ENCODE results near the gene LMBR1. TPM values are rescaled to one million over a fixed set of nuclear protein-coding genes. Genes with fewer than 3 reads are reported as not detected.
A peak's percentile ranks its signal among the peaks of the same experiment; 100 is the strongest.
"Not testable (repeated sequence)": the region's sequence is repeated elsewhere in the genome, so short reads cannot be mapped to it uniquely, and the experiment has no call there.

The LMBR1 gene
- total and polyA plus RNA-seq, 2 donors (not counting 1 experiment from before 2014, with no cell fraction given): 19.7 to 85.2 TPM

DNA sequence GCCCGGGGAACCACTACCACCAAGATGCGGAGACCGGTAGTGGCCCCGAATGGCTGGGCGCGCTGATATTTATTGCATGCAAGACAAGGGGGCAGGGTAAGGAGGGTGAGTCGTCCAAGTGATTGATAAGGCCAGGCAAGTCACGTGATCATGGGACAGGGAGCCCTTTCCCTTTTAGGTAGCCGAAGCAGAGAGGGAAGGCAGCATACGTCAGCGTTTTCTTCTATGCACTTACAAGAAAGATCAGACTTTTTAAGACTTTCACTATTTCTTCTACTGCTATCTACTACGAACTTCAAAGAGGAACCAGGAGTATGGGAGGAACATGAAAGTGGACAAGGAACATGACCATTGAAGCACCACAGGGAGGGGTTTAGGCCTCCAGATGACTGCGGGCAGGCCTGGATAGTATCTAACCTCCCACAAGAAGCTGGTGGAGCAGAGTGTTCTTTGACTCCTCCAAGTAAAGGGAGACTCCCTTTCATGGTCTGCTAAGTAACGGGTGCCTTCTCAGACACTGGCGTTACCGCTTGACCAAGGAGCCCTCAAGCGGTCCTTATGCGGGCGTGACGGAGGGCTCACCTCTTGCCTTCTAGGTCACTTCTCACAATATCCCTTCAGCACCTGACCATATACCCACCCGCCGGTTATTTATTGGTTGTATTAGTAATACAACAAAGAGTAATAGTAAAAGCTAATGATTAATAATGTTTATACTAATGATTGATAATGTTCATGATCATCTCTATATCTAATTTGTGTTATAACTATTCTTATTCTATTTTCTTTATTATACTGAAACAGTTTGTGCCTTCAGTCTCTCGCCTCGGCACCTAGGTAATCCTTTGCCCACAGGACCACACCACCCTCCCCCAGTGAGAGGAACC is 27.7 kb upstream of the LMBR1 start:
- H3K4me2 ChIP-seq (replicated peaks; ENCODE audit: low read depth, low read length, poor library complexity, severe bottlenecking); DNase-seq; POLR2A ChIA-PET; H4K20me1 ChIP-seq (ENCODE audit: control insufficient read depth, insufficient read depth, low read length, poor library complexity, severe bottlenecking); ATAC-seq (ENCODE audit: low read depth); H3K36me3 ChIP-seq (replicated peaks in 1 of 2; ENCODE audit: control extremely low read depth in 1 of 2, control insufficient read depth in 1 of 2, extremely low read depth in 1 of 2, insufficient read depth in 2 of 2, low read length in 1 of 2); H3K79me2 ChIP-seq (ENCODE audit: control insufficient read depth, insufficient read depth, low read length); H3K9me3 Mint-ChIP-seq (ENCODE audit: insufficient read depth); H3K27ac Mint-ChIP-seq; H2AFZ ChIP-seq (ENCODE audit: insufficient read depth, low read depth, low read length, poor library complexity, severe bottlenecking); H3K9ac ChIP-seq (ENCODE audit: low read length); H3K9me3 ChIP-seq (ENCODE audit: control extremely low read depth in 1 of 3, control insufficient read depth in 2 of 3, insufficient read depth in 1 of 3, low read length in 2 of 3); H3K4me3 ChIP-seq (ENCODE audit: control extremely low read depth in 1 of 5, extremely low read depth in 1 of 5, insufficient read depth in 1 of 5, low read depth in 2 of 5, low read length in 4 of 5); intact Hi-C loops (cut with micrococcal nuclease); H3K27ac ChIP-seq (ENCODE audit: low read length in 2 of 2); H3K4me1 ChIP-seq (ENCODE audit: control insufficient read depth in 2 of 2, insufficient read depth in 2 of 2, low read length in 2 of 2): not testable (repeated sequence)
- CTCF ChIA-PET: interaction anchor here (0.7 kb wide), 1 partner anchor 1321 kb away, joined by 3 read pairs; no protein-coding TSS in a partner anchor
- Mint-ChIP-seq H3K4me1 (peaks cover 17% of the 10 kb centered on the region), H3K27me3 (peaks cover 53% of the 10 kb centered on the region), H3K4me3 (peak overlapping the region; percentile 18)
- WGBS (ENCODE audit: insufficient coverage): 88% methylated on average over 12 of the region's 24 CpGs
- peaks cover 0 to 17% (median 0%) of the 10 kb centered on the region in 4 experiments for H3K27me3 ChIP-seq (replicated peaks in 1 of 4; ENCODE audit: control extremely low read depth in 1 of 4, control insufficient read depth in 3 of 4, insufficient read depth in 4 of 4, low read length in 3 of 4)

DNA sequence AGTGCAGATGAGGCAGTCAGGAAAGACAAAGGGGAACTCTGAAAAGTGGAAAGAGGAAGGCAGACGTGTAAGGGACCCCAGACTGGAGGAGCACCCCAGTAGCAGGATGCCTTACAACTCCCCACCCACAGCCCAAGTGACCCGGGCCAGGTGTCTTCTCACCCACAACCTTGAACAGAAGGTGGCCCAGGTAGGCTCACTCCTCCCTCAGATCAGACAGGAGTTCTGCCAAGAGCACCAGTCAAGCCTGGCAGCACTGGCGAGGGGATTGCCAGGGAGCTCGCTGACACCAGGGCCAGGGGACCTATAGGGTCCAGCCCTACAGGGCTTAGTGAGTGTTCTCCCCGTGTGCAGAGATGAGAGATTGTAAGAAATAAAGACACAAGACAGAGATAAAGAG is 27.1 kb upstream of the LMBR1 start:
- Histone ChIP-seq H2AFZ (ENCODE audit: insufficient read depth, low read depth, low read length, poor library complexity, severe bottlenecking) (no peak overlapping the region), H3K27ac (ENCODE audit: low read length in 2 of 2) (no peak overlapping the region), H4K20me1 (ENCODE audit: control insufficient read depth, insufficient read depth, low read length, poor library complexity, severe bottlenecking) (no peaks in the 10 kb centered on the region), H3K4me3 (ENCODE audit: control extremely low read depth in 1 of 5, extremely low read depth in 1 of 5, insufficient read depth in 1 of 5, low read depth in 2 of 5, low read length in 4 of 5) (no peak overlapping the region), H3K4me1 (ENCODE audit: control insufficient read depth in 2 of 2, insufficient read depth in 2 of 2, low read length in 2 of 2) (peaks cover 0 to 6% of the 10 kb centered on the region in 2 donors), H3K9me3 (ENCODE audit: control extremely low read depth in 1 of 3, control insufficient read depth in 2 of 3, insufficient read depth in 1 of 3, low read length in 2 of 3) (peaks cover 0 to 5% (median 0%) of the 10 kb centered on the region in 3 donors), H3K9ac (ENCODE audit: low read length) (no peak overlapping the region), H3K4me2 (replicated peaks; ENCODE audit: low read depth, low read length, poor library complexity, severe bottlenecking) (no peak overlapping the region), H3K27me3 (replicated peaks in 1 of 4; ENCODE audit: control extremely low read depth in 1 of 4, control insufficient read depth in 3 of 4, insufficient read depth in 4 of 4, low read length in 3 of 4) (peaks cover 0 to 17% (median 0%) of the 10 kb centered on the region in 4 experiments), H3K36me3 (replicated peaks in 1 of 2; ENCODE audit: control extremely low read depth in 1 of 2, control insufficient read depth in 1 of 2, extremely low read depth in 1 of 2, insufficient read depth in 2 of 2, low read length in 1 of 2) (no peaks in the 10 kb centered on the region), H3K79me2 (ENCODE audit: control insufficient read depth, insufficient read depth, low read length) (no peaks in the 10 kb centered on the region)
- ChIA-PET CTCF (no interaction called here), POLR2A (no interaction called here)
- H3K4me3 Mint-ChIP-seq: no peak overlapping the region
- H3K4me1 Mint-ChIP-seq: peaks cover 17% of the 10 kb centered on the region
- H3K27me3 Mint-ChIP-seq: peaks cover 57% of the 10 kb centered on the region
- 86% methylated on average over 3 of the region's 5 CpGs for WGBS (ENCODE audit: insufficient coverage)
- no peak for DNase-seq
- intact Hi-C loops (cut with micrococcal nuclease): no loop called here
- no peak overlapping the region for H3K27ac Mint-ChIP-seq
- no peak for TF ChIP-seq EZH2 (IDR thresholded peaks at IDR 0.05; ENCODE audit: borderline replicate concordance, insufficient read depth, low read depth, low read length, poor library complexity, severe bottlenecking)
- TF ChIP-seq, protein P1, sequence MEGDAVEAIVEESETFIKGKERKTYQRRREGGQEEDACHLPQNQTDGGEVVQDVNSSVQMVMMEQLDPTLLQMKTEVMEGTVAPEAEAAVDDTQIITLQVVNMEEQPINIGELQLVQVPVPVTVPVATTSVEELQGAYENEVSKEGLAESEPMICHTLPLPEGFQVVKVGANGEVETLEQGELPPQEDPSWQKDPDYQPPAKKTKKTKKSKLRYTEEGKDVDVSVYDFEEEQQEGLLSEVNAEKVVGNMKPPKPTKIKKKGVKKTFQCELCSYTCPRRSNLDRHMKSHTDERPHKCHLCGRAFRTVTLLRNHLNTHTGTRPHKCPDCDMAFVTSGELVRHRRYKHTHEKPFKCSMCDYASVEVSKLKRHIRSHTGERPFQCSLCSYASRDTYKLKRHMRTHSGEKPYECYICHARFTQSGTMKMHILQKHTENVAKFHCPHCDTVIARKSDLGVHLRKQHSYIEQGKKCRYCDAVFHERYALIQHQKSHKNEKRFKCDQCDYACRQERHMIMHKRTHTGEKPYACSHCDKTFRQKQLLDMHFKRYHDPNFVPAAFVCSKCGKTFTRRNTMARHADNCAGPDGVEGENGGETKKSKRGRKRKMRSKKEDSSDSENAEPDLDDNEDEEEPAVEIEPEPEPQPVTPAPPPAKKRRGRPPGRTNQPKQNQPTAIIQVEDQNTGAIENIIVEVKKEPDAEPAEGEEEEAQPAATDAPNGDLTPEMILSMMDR (IDR thresholded peaks at IDR 0.05): no peak
- no peak for ATAC-seq (ENCODE audit: low read depth)
- H3K9me3 Mint-ChIP-seq (ENCODE audit: insufficient read depth): no peaks in the 10 kb centered on the region
